Nephron progenitor cell (in vitro differentiated cells): Measurements from ENCODE around the gene CYP4A22.

Source experiments
- DNase-seq: peaks from one replicate; pipeline ENCODE4 v3.0.0; 2021
- H3K27ac Mint-ChIP-seq: 2 replicates; pipeline ENCODE4 v1.8.0; 2021; ENCODE audit warnings: mild to moderate bottlenecking, moderate library complexity, mixed read lengths
- H3K27me3 Mint-ChIP-seq: 2 replicates; pipeline ENCODE4 v1.8.0; 2021; ENCODE audit warnings: mild to moderate bottlenecking, low read depth, mixed read lengths; ENCODE audit not compliant: poor library complexity
- H3K36me3 Mint-ChIP-seq: 2 replicates; pipeline ENCODE4 v1.8.0; 2021; ENCODE audit warnings: low read depth, mixed read lengths
- H3K4me1 Mint-ChIP-seq: 2 replicates; pipeline ENCODE4 v1.8.0; 2021; ENCODE audit warnings: mixed read lengths
- H3K4me3 Mint-ChIP-seq: 2 replicates; pipeline ENCODE4 v1.8.0; 2021; ENCODE audit warnings: mild to moderate bottlenecking, moderate library complexity, mixed read lengths
- H3K9me3 Mint-ChIP-seq: 2 replicates; pipeline ENCODE4 v1.8.0; 2021; ENCODE audit warnings: mild to moderate bottlenecking, moderate library complexity, mixed read lengths
- CTCF ChIP-seq: fragments of 200-600 bp; sonication (generic); IDR thresholded peaks from 2 replicates; pipeline ENCODE4 v1.5.0; 2021; ENCODE audit warnings: antibody characterized with exemption

CYP4A22 gene

GRCh38 chr1:47164552-47164951 is 27.3 kb downstream of the CYP4A22 start:
- Mint-ChIP-seq H3K27ac (no peak overlapping the region), H3K36me3 (no peaks in the 10 kb centered on the region), H3K4me1 (no peaks in the 10 kb centered on the region), H3K27me3 (peaks cover 17% of the 10 kb centered on the region), H3K9me3 (peaks cover 41% of the 10 kb centered on the region), H3K4me3 (no peak overlapping the region)
- DNase-seq, result no peak
- no peak for TF ChIP-seq CTCF

DNA sequence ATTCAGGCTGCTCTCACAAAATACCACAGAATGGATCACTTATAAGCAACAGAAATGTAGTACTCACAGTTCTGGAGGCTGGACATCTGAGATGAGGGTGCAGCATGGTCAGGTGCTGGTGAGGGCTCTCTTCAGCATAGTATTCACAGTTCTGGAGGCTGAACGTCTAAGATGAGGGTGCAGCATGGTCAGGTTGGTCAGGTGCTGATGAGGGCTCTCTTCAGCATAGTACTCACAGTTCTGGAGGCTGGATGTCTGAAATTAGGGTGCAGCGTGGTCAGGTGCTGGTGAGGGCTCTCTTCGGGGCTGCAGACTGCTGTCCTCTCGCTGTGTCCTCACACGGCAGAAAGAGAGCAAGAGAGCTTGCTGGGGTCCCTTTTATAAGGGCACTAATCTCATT is 35.5 kb downstream of the CYP4A22 start:
- no peaks in the 10 kb centered on the region for H3K36me3 Mint-ChIP-seq
- DNase-seq, result no peak
- no peak overlapping the region for H3K4me3 Mint-ChIP-seq
- no peaks in the 10 kb centered on the region for H3K4me1 Mint-ChIP-seq
- peaks cover 21% of the 10 kb centered on the region for H3K9me3 Mint-ChIP-seq
- no peak for TF ChIP-seq CTCF
- H3K27ac Mint-ChIP-seq, result no peak overlapping the region
- peaks cover 29% of the 10 kb centered on the region for H3K27me3 Mint-ChIP-seq

GRCh38 chr1:47174656-47175020 is 37.4 kb downstream of the CYP4A22 start:
- DNase-seq, result no peak
- TF ChIP-seq CTCF, result no peak
- H3K9me3 Mint-ChIP-seq, result peaks cover 6% of the 10 kb centered on the region
- H3K4me1 Mint-ChIP-seq, result peaks cover 11% of the 10 kb centered on the region
- H3K36me3 Mint-ChIP-seq, result no peaks in the 10 kb centered on the region
- no peak overlapping the region for H3K4me3 Mint-ChIP-seq
- H3K27ac Mint-ChIP-seq, result no peak overlapping the region
- H3K27me3 Mint-ChIP-seq, result peaks cover 25% of the 10 kb centered on the region

DNA sequence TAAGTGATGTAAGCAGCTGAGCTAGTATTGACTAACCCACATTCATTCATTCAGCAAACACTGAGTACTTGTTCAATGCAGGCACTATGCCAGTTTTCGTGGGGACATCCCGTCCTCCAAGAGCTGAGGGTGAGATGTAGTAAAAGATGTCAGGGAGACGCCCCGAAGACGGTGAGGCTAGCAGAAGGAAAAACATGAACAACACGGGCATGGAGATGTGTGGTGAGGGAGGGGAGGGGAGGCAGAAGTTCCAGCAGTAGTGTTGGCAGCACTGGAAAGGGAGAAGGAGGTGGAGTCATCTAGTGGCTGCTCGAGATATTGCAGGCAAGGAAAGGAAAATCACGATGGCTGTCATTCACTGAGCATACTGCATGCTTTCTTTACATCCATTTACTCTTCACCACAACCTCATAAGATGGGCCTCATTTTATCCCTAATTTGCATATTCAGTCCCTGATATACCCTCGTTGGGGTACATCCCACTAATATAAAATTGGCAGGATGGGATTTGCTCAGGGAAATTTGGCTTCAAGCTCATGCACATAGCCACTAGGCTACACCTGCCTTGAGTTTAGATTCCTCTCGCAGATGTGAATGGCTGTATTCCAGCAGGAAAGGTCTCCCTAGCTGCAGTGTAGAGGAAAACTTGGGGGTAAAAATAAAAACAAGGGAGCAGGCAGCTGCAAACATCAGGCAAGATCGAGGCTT is 38.1 kb downstream of the CYP4A22 start:
- Mint-ChIP-seq H3K9me3 (peaks cover 4% of the 10 kb centered on the region), H3K27me3 (peaks cover 30% of the 10 kb centered on the region), H3K4me3 (no peak overlapping the region), H3K4me1 (peaks cover 15% of the 10 kb centered on the region), H3K36me3 (no peaks in the 10 kb centered on the region), H3K27ac (no peak overlapping the region)
- peak; percentile 98 for TF ChIP-seq CTCF
- DNase-seq, result peak; percentile 69

- Mint-ChIP-seq H3K9me3 (no peaks in the 10 kb centered on the region), H3K4me1 (peaks cover 21% of the 10 kb centered on the region), H3K27me3 (peaks cover 51% of the 10 kb centered on the region), H3K36me3 (no peaks in the 10 kb centered on the region), H3K27ac (no peak overlapping the region), H3K4me3 (no peak overlapping the region)
- no peak for TF ChIP-seq CTCF
- no peak for DNase-seq
Measured at GRCh38 chr1:47178020-47178419, 40.8 kb downstream of the CYP4A22 start.

GRCh38 chr1:47178654-47179016 is 41.4 kb downstream of the CYP4A22 start:
- no peak for TF ChIP-seq CTCF
- Mint-ChIP-seq H3K4me3 (peak overlapping the region; percentile 84), H3K36me3 (no peaks in the 10 kb centered on the region), H3K27me3 (peaks cover 54% of the 10 kb centered on the region), H3K27ac (no peak overlapping the region), H3K9me3 (no peaks in the 10 kb centered on the region), H3K4me1 (peaks cover 21% of the 10 kb centered on the region)
- no peak for DNase-seq
